Mucosa of rectum (tissue), 2 donors: ENCODE data around the gene TTC9.

Experiments
- H3K27ac ChIP-seq, 2 donors: one replicate each; pipeline ENCODE4 v1.7.0; 2013; ENCODE audit warnings: inconsistent platforms in 2 of 2, low read depth in 2 of 2, low read length in 2 of 2
- H3K27me3 ChIP-seq, 2 donors: one replicate each; pipeline ENCODE4 v1.7.0; 2013; ENCODE audit warnings: low read length in 2 of 2; ENCODE audit not compliant: control insufficient read depth in 2 of 2, insufficient read depth in 2 of 2
- H3K36me3 ChIP-seq, 2 donors: one replicate each; pipeline ENCODE4 v1.7.0; 2013; ENCODE audit warnings: low read length in 2 of 2; ENCODE audit not compliant: control insufficient read depth in 2 of 2, insufficient read depth in 2 of 2
- H3K4me1 ChIP-seq, 2 donors: one replicate each; pipeline ENCODE4 v1.7.0; 2013; ENCODE audit warnings: low read length in 2 of 2, mild to moderate bottlenecking in 1 of 2; ENCODE audit not compliant: control insufficient read depth in 2 of 2, insufficient read depth in 2 of 2
- H3K4me3 ChIP-seq, 2 donors: one replicate each; pipeline ENCODE4 v1.7.0; 2013; ENCODE audit warnings: low read length in 2 of 2
- H3K9ac ChIP-seq, 2 donors: one replicate each; pipeline ENCODE4 v1.7.0; 2013; ENCODE audit warnings: low read length in 2 of 2, low read depth in 1 of 2, mild to moderate bottlenecking in 1 of 2
- H3K9me3 ChIP-seq, 2 donors: one replicate each; pipeline ENCODE4 v1.7.0; 2013; ENCODE audit warnings: low read length in 2 of 2; ENCODE audit not compliant: control insufficient read depth in 2 of 2
- donor health status: healthy.
- donor health status: Normal muscosa, but diverticular disease.

Gene TTC9

DNA sequence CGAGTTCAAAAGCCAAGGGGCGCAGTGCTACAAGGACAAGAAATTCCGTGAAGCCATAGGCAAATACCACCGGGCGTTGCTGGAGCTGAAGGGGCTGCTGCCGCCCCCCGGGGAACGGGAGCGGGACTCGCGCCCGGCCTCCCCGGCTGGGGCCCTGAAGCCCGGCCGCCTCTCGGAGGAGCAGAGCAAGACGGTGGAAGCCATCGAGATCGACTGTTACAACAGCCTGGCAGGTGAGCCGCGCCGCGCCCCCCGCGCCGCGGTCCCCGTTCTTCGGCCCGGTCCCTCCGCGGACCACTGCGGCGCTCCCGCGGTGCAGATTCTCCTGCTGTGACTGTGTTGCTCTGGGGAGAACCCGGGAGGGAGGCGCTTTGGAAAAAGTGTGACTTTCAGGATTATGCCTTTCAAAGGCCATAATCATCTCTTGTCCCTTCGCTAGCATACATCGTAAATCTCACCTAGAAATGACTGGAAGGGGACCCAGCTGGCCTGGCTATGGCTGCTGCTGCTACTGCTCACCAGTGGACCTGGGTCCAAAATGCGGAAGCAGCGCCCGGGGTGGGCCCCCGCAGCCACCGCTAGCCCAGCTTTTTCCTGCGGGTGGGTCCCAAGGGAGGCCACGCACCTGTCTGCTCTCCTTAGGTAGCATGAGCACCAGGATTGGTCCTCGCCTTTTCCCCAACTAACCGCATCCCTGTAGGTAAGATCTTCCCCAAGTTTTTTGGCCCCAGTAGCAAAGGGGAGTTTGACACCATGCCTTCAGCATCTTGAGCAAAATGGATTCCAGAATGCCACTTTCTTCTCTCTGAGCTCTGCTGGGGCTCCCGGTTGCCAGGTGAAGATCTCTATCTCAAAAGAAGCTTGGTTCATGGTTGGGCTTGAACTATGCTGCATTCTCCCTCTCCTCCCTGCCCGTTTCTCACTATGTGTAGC lies 853 bp downstream of the TTC9 start:
- Histone ChIP-seq H3K9ac (peak overlapping the region; percentile 49 to 60), H3K27ac (peak overlapping the region in 1 of 2 donors; percentile 43), H3K4me3 (peak overlapping the region; percentile 59 to 75), H3K9me3 (no peaks in the 10 kb centered on the region), H3K4me1 (peaks cover 8 to 11% of the 10 kb centered on the region in 2 donors), H3K36me3 (no peaks in the 10 kb centered on the region), H3K27me3 (peaks cover 7 to 21% of the 10 kb centered on the region in 2 donors)

GRCh38 chr14:70643967-70644366 lies 2.3 kb downstream of the TTC9 start:
- H3K36me3 ChIP-seq: no peaks in the 10 kb centered on the region
- peaks cover 8 to 11% of the 10 kb centered on the region in 2 donors for H3K4me1 ChIP-seq
- H3K27me3 ChIP-seq: peaks cover 7 to 18% of the 10 kb centered on the region in 2 donors
- no peak overlapping the region for H3K9ac ChIP-seq
- no peaks in the 10 kb centered on the region for H3K9me3 ChIP-seq
- H3K27ac ChIP-seq: no peak overlapping the region
- peak overlapping the region in 1 of 2 donors; percentile 75 for H3K4me3 ChIP-seq

DNA sequence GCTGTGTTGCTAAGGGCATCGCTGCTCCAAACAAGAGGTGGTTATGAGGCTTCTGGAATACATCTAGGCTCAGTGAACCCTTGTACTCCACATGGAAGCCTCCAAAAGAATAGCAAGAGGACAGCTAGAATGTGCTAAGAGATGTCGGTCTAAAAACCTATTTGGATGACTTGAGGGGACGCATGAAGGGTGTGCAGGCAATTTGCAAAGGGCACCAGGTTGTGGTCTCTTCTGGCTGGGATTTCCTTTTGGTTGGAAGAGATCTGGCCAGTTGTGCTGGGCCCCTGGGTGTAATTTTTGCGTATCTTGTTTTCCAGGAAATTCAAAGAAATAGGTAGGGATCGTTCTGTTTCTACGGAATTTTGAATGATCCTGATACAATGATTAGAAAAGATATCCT lies 4.2 kb downstream of the TTC9 start:
- Histone ChIP-seq H3K4me1 (peaks cover 7% of the 10 kb centered on the region in 2 donors), H3K4me3 (no peak overlapping the region), H3K27me3 (peaks cover 3 to 14% of the 10 kb centered on the region in 2 donors), H3K9me3 (no peaks in the 10 kb centered on the region), H3K36me3 (no peaks in the 10 kb centered on the region), H3K27ac (no peak overlapping the region), H3K9ac (no peak overlapping the region)

- Histone ChIP-seq H3K36me3 (no peaks in the 10 kb centered on the region), H3K4me1 (peaks cover 2 to 3% of the 10 kb centered on the region in 2 donors), H3K27ac (no peak overlapping the region), H3K4me3 (no peak overlapping the region), H3K27me3 (peaks cover 0 to 11% of the 10 kb centered on the region in 2 donors), H3K9ac (no peak overlapping the region), H3K9me3 (no peaks in the 10 kb centered on the region)
Observed at GRCh38 chr14:70646705-70647104, 5.0 kb downstream of the TTC9 start.

- Histone ChIP-seq H3K9ac (no peak overlapping the region), H3K4me3 (no peak overlapping the region), H3K9me3 (no peaks in the 10 kb centered on the region), H3K36me3 (no peaks in the 10 kb centered on the region), H3K4me1 (no peaks in the 10 kb centered on the region), H3K27me3 (peaks cover 0 to 3% of the 10 kb centered on the region in 2 donors), H3K27ac (no peak overlapping the region)
Observed at GRCh38 chr14:70648346-70648745, 6.6 kb downstream of the TTC9 start.

- no peak overlapping the region for H3K9ac ChIP-seq
- no peaks in the 10 kb centered on the region for H3K9me3 ChIP-seq
- H3K27ac ChIP-seq: no peak overlapping the region
- H3K27me3 ChIP-seq: no peaks in the 10 kb centered on the region
- no peak overlapping the region for H3K4me3 ChIP-seq
- no peaks in the 10 kb centered on the region for H3K36me3 ChIP-seq
- H3K4me1 ChIP-seq: peaks cover 0 to 2% of the 10 kb centered on the region in 2 donors
Observed at GRCh38 chr14:70649803-70650202, 8.1 kb downstream of the TTC9 start.

DNA sequence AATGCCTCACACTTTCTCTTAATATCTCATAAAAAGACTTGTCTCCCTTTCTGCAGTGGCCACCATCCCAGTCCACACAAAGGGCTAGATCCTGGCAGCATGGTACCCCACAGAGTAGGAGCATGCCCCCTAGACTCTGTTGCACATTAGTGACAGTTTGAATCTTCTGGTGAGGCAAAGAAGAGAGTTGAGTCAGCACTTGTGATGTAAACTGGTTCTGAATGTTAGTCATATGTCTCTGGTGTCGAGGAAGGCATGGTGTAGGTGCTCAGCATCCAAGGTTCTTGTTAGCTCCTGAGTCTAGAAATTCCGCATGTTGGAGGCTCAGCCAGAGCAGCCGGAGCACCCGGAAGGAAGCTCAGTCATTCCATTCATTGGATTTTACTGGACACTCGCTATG lies 9.8 kb downstream of the TTC9 start:
- no peak overlapping the region for H3K27ac ChIP-seq
- no peak overlapping the region for H3K4me3 ChIP-seq
- no peaks in the 10 kb centered on the region for H3K9me3 ChIP-seq
- H3K27me3 ChIP-seq: no peaks in the 10 kb centered on the region
- H3K36me3 ChIP-seq: no peaks in the 10 kb centered on the region
- no peak overlapping the region for H3K9ac ChIP-seq
- peaks cover 0 to 4% of the 10 kb centered on the region in 2 donors for H3K4me1 ChIP-seq

GRCh38 chr14:70652871-70653270 lies 11.2 kb downstream of the TTC9 start:
- no peak overlapping the region for H3K27ac ChIP-seq
- no peaks in the 10 kb centered on the region for H3K27me3 ChIP-seq
- no peak overlapping the region for H3K4me3 ChIP-seq
- H3K9me3 ChIP-seq: no peaks in the 10 kb centered on the region
- peaks cover 0 to 4% of the 10 kb centered on the region in 2 donors for H3K4me1 ChIP-seq
- H3K9ac ChIP-seq: no peak overlapping the region
- no peaks in the 10 kb centered on the region for H3K36me3 ChIP-seq

DNA sequence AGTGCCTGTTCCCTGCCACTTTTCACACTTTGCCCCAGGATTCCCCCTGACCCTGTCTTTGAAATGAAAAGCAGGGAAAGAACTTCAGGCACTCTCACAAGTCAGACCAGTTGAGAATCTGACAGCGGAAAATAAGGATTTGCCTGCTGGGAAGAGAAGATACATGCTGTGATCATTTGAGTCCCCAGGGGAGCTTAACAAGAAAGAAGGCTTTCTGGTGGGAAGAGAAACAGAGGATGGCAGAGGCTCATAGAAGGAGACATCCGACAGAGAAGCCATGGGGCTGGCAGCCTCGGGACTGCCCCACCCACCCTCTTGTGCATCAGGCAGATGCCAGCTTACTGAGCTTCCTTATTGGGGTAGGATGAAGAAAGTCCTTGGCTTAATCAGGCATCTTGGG lies 11.9 kb downstream of the TTC9 start:
- Histone ChIP-seq H3K36me3 (no peaks in the 10 kb centered on the region), H3K4me3 (no peak overlapping the region), H3K9me3 (no peaks in the 10 kb centered on the region), H3K4me1 (peaks cover 0 to 4% of the 10 kb centered on the region in 2 donors), H3K27me3 (no peaks in the 10 kb centered on the region), H3K9ac (no peak overlapping the region), H3K27ac (no peak overlapping the region)

- Histone ChIP-seq H3K4me3 (no peak overlapping the region), H3K36me3 (no peaks in the 10 kb centered on the region), H3K27me3 (no peaks in the 10 kb centered on the region), H3K27ac (peak overlapping the region in 1 of 2 donors; percentile 56), H3K9me3 (no peaks in the 10 kb centered on the region), H3K4me1 (peaks cover 0 to 4% of the 10 kb centered on the region in 2 donors), H3K9ac (no peak overlapping the region)
Observed at GRCh38 chr14:70654632-70655031, 12.9 kb downstream of the TTC9 start.
